ENCODE data around the gene PTPRQ. TPM values are rescaled to one million over a fixed set of nuclear protein-coding genes. Genes with fewer than 3 reads are reported as not detected.

The PTPRQ gene
- total RNA-seq, 1 donor from 2014 or later: 0.07 TPM

GRCh38 chr12:80627782-80628181 lies 183.7 kb downstream of the PTPRQ start:
- H3K79me2 ChIP-seq (ENCODE audit: low read depth): no peaks in the 10 kb centered on the region
- Mint-ChIP-seq H3K4me1 (peaks cover 4% of the 10 kb centered on the region), H3K36me3 (no peaks in the 10 kb centered on the region), H3K27ac (no peak overlapping the region), H3K27me3 (ENCODE audit: insufficient read depth, low read depth) (no peaks in the 10 kb centered on the region), H3K9me3 (no peaks in the 10 kb centered on the region), H3K4me3 (no peak overlapping the region)
- H3K4me1 ChIP-seq: peaks cover 4% of the 10 kb centered on the region
- H3K27ac ChIP-seq: no peak overlapping the region
- TF ChIP-seq EZH2 (IDR thresholded peaks at IDR 0.05): no peak
- TF ChIP-seq, protein P1, sequence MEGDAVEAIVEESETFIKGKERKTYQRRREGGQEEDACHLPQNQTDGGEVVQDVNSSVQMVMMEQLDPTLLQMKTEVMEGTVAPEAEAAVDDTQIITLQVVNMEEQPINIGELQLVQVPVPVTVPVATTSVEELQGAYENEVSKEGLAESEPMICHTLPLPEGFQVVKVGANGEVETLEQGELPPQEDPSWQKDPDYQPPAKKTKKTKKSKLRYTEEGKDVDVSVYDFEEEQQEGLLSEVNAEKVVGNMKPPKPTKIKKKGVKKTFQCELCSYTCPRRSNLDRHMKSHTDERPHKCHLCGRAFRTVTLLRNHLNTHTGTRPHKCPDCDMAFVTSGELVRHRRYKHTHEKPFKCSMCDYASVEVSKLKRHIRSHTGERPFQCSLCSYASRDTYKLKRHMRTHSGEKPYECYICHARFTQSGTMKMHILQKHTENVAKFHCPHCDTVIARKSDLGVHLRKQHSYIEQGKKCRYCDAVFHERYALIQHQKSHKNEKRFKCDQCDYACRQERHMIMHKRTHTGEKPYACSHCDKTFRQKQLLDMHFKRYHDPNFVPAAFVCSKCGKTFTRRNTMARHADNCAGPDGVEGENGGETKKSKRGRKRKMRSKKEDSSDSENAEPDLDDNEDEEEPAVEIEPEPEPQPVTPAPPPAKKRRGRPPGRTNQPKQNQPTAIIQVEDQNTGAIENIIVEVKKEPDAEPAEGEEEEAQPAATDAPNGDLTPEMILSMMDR (IDR thresholded peaks at IDR 0.05): no peak
- no peak for TF ChIP-seq EZH2phosphoT487 (IDR thresholded peaks at IDR 0.05)
- H3K27me3 ChIP-seq: no peaks in the 10 kb centered on the region
- H2AFZ ChIP-seq (replicated peaks): no peak overlapping the region
- H4K20me1 ChIP-seq (ENCODE audit: low read depth): no peaks in the 10 kb centered on the region
- no peak overlapping the region for H3K9ac ChIP-seq
- no peaks in the 10 kb centered on the region for H3K36me3 ChIP-seq
- no peaks in the 10 kb centered on the region for H3K9me3 ChIP-seq (ENCODE audit: low read depth)
- no peak overlapping the region for H3K4me2 ChIP-seq
- no peaks in the 10 kb centered on the region for H3F3A ChIP-seq (ENCODE audit: low read depth)
- H3K4me3 ChIP-seq: no peak overlapping the region
- DNase-seq (ENCODE audit: low spot score): no peak

GRCh38 chr12:80632835-80633234 lies 188.8 kb downstream of the PTPRQ start:
- H3F3A ChIP-seq (ENCODE audit: low read depth): no peaks in the 10 kb centered on the region
- Mint-ChIP-seq H3K9me3 (no peaks in the 10 kb centered on the region), H3K27me3 (ENCODE audit: insufficient read depth, low read depth) (no peaks in the 10 kb centered on the region), H3K36me3 (no peaks in the 10 kb centered on the region), H3K4me1 (peaks cover 11% of the 10 kb centered on the region), H3K27ac (no peak overlapping the region), H3K4me3 (no peak overlapping the region)
- H3K79me2 ChIP-seq (ENCODE audit: low read depth): no peaks in the 10 kb centered on the region
- H3K9me3 ChIP-seq (ENCODE audit: low read depth): no peaks in the 10 kb centered on the region
- no peaks in the 10 kb centered on the region for H3K36me3 ChIP-seq
- H3K4me2 ChIP-seq: no peak overlapping the region
- H3K27ac ChIP-seq: no peak overlapping the region
- peaks cover 9% of the 10 kb centered on the region for H3K4me1 ChIP-seq
- H3K9ac ChIP-seq: no peak overlapping the region
- no peaks in the 10 kb centered on the region for H3K27me3 ChIP-seq
- H2AFZ ChIP-seq (replicated peaks): peak overlapping the region; percentile 96
- TF ChIP-seq, protein P1 (IDR thresholded peaks at IDR 0.05): peak; percentile 73
- no peak for TF ChIP-seq EZH2phosphoT487 (IDR thresholded peaks at IDR 0.05)
- no peak overlapping the region for H3K4me3 ChIP-seq
- H4K20me1 ChIP-seq (ENCODE audit: low read depth): no peaks in the 10 kb centered on the region
- peak; percentile 73 for DNase-seq (ENCODE audit: low spot score)

DNA sequence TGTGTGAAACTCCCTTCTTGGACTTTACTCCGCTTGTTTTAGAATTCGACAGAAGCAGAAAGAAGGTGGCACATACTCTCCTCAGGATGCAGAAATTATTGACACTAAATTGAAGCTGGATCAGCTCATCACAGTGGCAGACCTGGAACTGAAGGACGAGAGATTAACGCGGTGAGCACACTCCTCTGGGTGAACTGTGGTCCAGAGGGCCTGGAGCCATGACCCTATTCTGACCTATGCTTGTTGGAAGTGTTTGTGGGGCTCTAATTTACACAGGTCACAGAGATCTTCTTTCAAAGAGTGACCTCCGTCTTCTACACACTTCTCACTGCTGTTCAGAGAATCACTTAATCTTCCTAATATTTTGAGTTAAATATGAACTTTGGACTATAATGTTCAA lies 190.9 kb downstream of the PTPRQ start:
- DNase-seq (ENCODE audit: low spot score): peak; percentile 22
- no peaks in the 10 kb centered on the region for H3K36me3 Mint-ChIP-seq
- no peak overlapping the region for H3K27ac Mint-ChIP-seq
- no peaks in the 10 kb centered on the region for H3K27me3 Mint-ChIP-seq (ENCODE audit: insufficient read depth, low read depth)
- Histone ChIP-seq H3K4me2 (no peak overlapping the region), H3F3A (ENCODE audit: low read depth) (no peaks in the 10 kb centered on the region), H3K27me3 (no peaks in the 10 kb centered on the region), H3K27ac (no peak overlapping the region), H3K79me2 (ENCODE audit: low read depth) (no peaks in the 10 kb centered on the region), H3K36me3 (no peaks in the 10 kb centered on the region), H4K20me1 (ENCODE audit: low read depth) (no peaks in the 10 kb centered on the region), H3K4me3 (no peak overlapping the region), H3K9ac (no peak overlapping the region), H3K9me3 (ENCODE audit: low read depth) (no peaks in the 10 kb centered on the region), H3K4me1 (peaks cover 9% of the 10 kb centered on the region), H2AFZ (replicated peaks) (no peak overlapping the region)
- peaks cover 11% of the 10 kb centered on the region for H3K4me1 Mint-ChIP-seq
- TF ChIP-seq EZH2 (IDR thresholded peaks at IDR 0.05): no peak
- no peaks in the 10 kb centered on the region for H3K9me3 Mint-ChIP-seq
- no peak overlapping the region for H3K4me3 Mint-ChIP-seq

DNA sequence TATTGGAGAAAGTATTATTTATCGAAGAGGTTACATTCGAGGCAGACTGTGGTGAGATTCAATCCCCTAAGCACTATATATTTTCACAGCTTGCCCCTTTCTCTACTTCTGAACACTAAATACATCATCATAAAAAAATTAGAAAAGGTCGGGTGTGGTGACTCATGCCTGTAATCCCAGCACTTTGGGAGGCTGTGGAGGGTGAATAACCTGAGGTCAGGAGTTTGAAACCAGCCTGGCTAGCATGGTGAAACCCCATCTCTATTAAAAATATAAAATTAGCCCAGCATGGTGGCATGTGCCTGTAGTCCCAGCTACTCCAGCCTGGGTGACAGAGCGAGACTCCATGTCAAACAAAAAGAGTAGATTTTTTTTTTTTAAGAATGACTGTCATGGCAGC lies 192.8 kb downstream of the PTPRQ start:
- Histone ChIP-seq H2AFZ (replicated peaks) (no peak overlapping the region), H3K79me2 (ENCODE audit: low read depth) (no peaks in the 10 kb centered on the region), H3K9me3 (ENCODE audit: low read depth) (no peaks in the 10 kb centered on the region), H3K27ac (no peak overlapping the region), H3K27me3 (no peaks in the 10 kb centered on the region), H3F3A (ENCODE audit: low read depth) (no peaks in the 10 kb centered on the region), H3K4me2 (no peak overlapping the region), H3K4me1 (peaks cover 9% of the 10 kb centered on the region), H3K9ac (no peak overlapping the region), H4K20me1 (ENCODE audit: low read depth) (no peaks in the 10 kb centered on the region), H3K36me3 (no peaks in the 10 kb centered on the region), H3K4me3 (no peak overlapping the region)
- TF ChIP-seq EZH2phosphoT487 (IDR thresholded peaks at IDR 0.05): no peak
- no peak for TF ChIP-seq EZH2 (IDR thresholded peaks at IDR 0.05)
- TF ChIP-seq, protein P1 (IDR thresholded peaks at IDR 0.05): no peak
- Mint-ChIP-seq H3K4me1 (peaks cover 11% of the 10 kb centered on the region), H3K4me3 (no peak overlapping the region), H3K9me3 (no peaks in the 10 kb centered on the region), H3K27ac (no peak overlapping the region), H3K36me3 (no peaks in the 10 kb centered on the region), H3K27me3 (ENCODE audit: insufficient read depth, low read depth) (no peaks in the 10 kb centered on the region)
- no peak for DNase-seq (ENCODE audit: low spot score)

All from neural progenitor cell (in vitro differentiated cells).